HepG2 (cell line): ENCODE results near the gene TMX2. TPM values are rescaled to one million over a fixed set of nuclear protein-coding genes. Genes with fewer than 3 reads are reported as not detected.

Experiments used
- CREB1 ChIP-seq, 2 experiments: fragments of 450-650 bp in 1 of 2; IDR thresholded peaks; 2 replicates each; pipeline ENCODE4 v1.6.1; 2016 to 2017; ENCODE audit warnings: control low read depth in 1 of 2, mild to moderate bottlenecking in 1 of 2, missing compliant biosample characterization in 1 of 2, missing genetic modification characterization in 1 of 2
- FOXO1 ChIP-seq: sonication (generic); formaldehyde crosslinking; IDR thresholded peaks from 2 replicates; pipeline ENCODE4 v1.4.0; 2020; ENCODE audit warnings: missing genetic modification reagents
- HOXA7 ChIP-seq: sonication (generic); formaldehyde crosslinking; IDR thresholded peaks from 2 replicates; pipeline ENCODE4 v1.8.1; 2022; ENCODE audit warnings: mild to moderate bottlenecking, missing genetic modification reagents, moderate library complexity
- KLF13 ChIP-seq: sonication (generic); formaldehyde crosslinking; IDR thresholded peaks from 2 replicates; pipeline ENCODE4 v1.4.0; 2020; ENCODE audit warnings: mild to moderate bottlenecking, missing genetic modification reagents
- KLF6 ChIP-seq: IDR thresholded peaks from 2 replicates; pipeline ENCODE4 v1.8.0; 2016; ENCODE audit warnings: missing biosample characterization, missing genetic modification reagents
- NCOA2 ChIP-seq: sonication (generic); formaldehyde crosslinking; IDR thresholded peaks from 2 replicates; pipeline ENCODE4 v1.8.0; 2022; ENCODE audit warnings: inconsistent platforms
- PHF8 ChIP-seq: sonication (generic); formaldehyde crosslinking; IDR thresholded peaks from 2 replicates; pipeline ENCODE4 v1.5.0; 2020; ENCODE audit warnings: missing genetic modification reagents
- SAP130 ChIP-seq: IDR thresholded peaks from 2 replicates; pipeline ENCODE4 v1.6.1; 2016; ENCODE audit warnings: low read depth
- SP5 ChIP-seq: IDR thresholded peaks from 2 replicates; pipeline ENCODE4 v1.6.1; 2016; ENCODE audit warnings: low read depth, borderline replicate concordance
- SRSF1 ChIP-seq: fragments of 200-400 bp; formaldehyde crosslinking; optimal IDR thresholded peaks from 2 replicates; pipeline ENCODE3; 2017; ENCODE audit warnings: mild to moderate bottlenecking, low read depth, low read length, moderate library complexity
- TCF7 ChIP-seq: sonication (generic); IDR thresholded peaks from 2 replicates; pipeline ENCODE4 v1.6.1; 2016; ENCODE audit warnings: antibody characterized with exemption, low read depth
- ZNF10 ChIP-seq: sonication (generic); formaldehyde crosslinking; IDR thresholded peaks from 2 replicates; pipeline ENCODE4 v1.4.0; 2020; ENCODE audit warnings: mild to moderate bottlenecking, low read depth, missing genetic modification reagents, borderline replicate concordance
- ZNF205 ChIP-seq: IDR thresholded peaks from 2 replicates; pipeline ENCODE4 v1.6.1; 2018; ENCODE audit warnings: missing biosample characterization, missing genetic modification reagents
- ZNF317 ChIP-seq: sonication (generic); formaldehyde crosslinking; IDR thresholded peaks from 2 replicates; pipeline ENCODE4 v1.5.0; 2020; ENCODE audit warnings: mild to moderate bottlenecking, missing genetic modification reagents
- ZNF331 ChIP-seq: sonication (generic); formaldehyde crosslinking; IDR thresholded peaks from 2 replicates; pipeline ENCODE4 v1.4.0; 2020; ENCODE audit warnings: missing genetic modification reagents
- ZNF34 ChIP-seq: sonication (generic); formaldehyde crosslinking; IDR thresholded peaks from 2 replicates; pipeline ENCODE4 v1.4.0; 2020; ENCODE audit warnings: mild to moderate bottlenecking, missing genetic modification reagents, borderline replicate concordance
- ZNF720 ChIP-seq: sonication (generic); formaldehyde crosslinking; IDR thresholded peaks from 2 replicates; pipeline ENCODE4 v1.4.0; 2020; ENCODE audit warnings: missing genetic modification reagents
- ZNF724P ChIP-seq: sonication (generic); formaldehyde crosslinking; IDR thresholded peaks from 2 replicates; pipeline ENCODE4 v1.8.0; 2022; ENCODE audit warnings: missing genetic modification reagents, borderline replicate concordance
- ZNF816 ChIP-seq: sonication (generic); formaldehyde crosslinking; IDR thresholded peaks from 2 replicates; pipeline ENCODE4 v1.8.0; 2022; ENCODE audit warnings: missing genetic modification reagents, mild to moderate bottlenecking, borderline replicate concordance
- polyA plus RNA-seq, 8 experiments: library from polyadenylated mRNA; depleted of rRNA in 3 of 8; stranded (reverse) in 7 of 8; unstranded in 1 of 8; fragments of >200 nt; fragmentation: Illumina TruSeq in 4 of 8; extraction: Trizol in 4 of 8; gene quantifications; 2 replicates each; pipeline versions ENCODE4 v1.2.1 to v1.2.3, GENCODE V29; 2011 to 2016; ENCODE audit warnings: low read depth in 4 of 8, missing spikeins in 1 of 8, mixed read lengths in 1 of 8; ENCODE audit not compliant: insufficient read depth in 1 of 8
- total RNA-seq, 5 experiments: library from RNA; depleted of rRNA; stranded (reverse); fragments of >200 nt; fragmentation: Illumina TruSeq; extraction: Trizol; gene quantifications; 2 replicates each; pipeline ENCODE4 v1.2.3, GENCODE V29; 2016; ENCODE audit warnings: low read depth in 1 of 5
- TF ChIP-seq, protein P1 (sequence below): sonication (generic); formaldehyde crosslinking; IDR thresholded peaks from 2 replicates; pipeline ENCODE4 v1.8.0; 2023; ENCODE audit warnings: mild to moderate bottlenecking, missing genetic modification reagents
- TF ChIP-seq, protein P2 (sequence below): sonication (generic); formaldehyde crosslinking; IDR thresholded peaks from 2 replicates; pipeline ENCODE4 v1.4.0; 2020; ENCODE audit warnings: mild to moderate bottlenecking, missing genetic modification reagents
- TF ChIP-seq, protein P3 (sequence below): conservative IDR thresholded peaks from 2 replicates; pipeline ENCODE4 v1.6.1; 2018; ENCODE audit warnings: missing genetic modification reagents
- TF ChIP-seq, protein P4 (sequence below): IDR thresholded peaks from 2 replicates; pipeline ENCODE4 v1.6.1; 2016; ENCODE audit warnings: mild to moderate bottlenecking, missing biosample characterization, missing genetic modification reagents
- TF ChIP-seq, protein P5 (sequence below): IDR thresholded peaks from 2 replicates; pipeline ENCODE4 v1.6.1; 2016
- TF ChIP-seq, protein P6 (sequence below): sonication (generic); formaldehyde crosslinking; conservative IDR thresholded peaks from 2 replicates; pipeline ENCODE4 v1.4.0; 2020; ENCODE audit warnings: missing genetic modification reagents

TMX2 gene
- total and polyA plus RNA-seq, 2 of the 13 experiments (the other 11 are each of a cell fraction or from before 2014, with no cell fraction given): 84.5 to 129 TPM

DNA sequence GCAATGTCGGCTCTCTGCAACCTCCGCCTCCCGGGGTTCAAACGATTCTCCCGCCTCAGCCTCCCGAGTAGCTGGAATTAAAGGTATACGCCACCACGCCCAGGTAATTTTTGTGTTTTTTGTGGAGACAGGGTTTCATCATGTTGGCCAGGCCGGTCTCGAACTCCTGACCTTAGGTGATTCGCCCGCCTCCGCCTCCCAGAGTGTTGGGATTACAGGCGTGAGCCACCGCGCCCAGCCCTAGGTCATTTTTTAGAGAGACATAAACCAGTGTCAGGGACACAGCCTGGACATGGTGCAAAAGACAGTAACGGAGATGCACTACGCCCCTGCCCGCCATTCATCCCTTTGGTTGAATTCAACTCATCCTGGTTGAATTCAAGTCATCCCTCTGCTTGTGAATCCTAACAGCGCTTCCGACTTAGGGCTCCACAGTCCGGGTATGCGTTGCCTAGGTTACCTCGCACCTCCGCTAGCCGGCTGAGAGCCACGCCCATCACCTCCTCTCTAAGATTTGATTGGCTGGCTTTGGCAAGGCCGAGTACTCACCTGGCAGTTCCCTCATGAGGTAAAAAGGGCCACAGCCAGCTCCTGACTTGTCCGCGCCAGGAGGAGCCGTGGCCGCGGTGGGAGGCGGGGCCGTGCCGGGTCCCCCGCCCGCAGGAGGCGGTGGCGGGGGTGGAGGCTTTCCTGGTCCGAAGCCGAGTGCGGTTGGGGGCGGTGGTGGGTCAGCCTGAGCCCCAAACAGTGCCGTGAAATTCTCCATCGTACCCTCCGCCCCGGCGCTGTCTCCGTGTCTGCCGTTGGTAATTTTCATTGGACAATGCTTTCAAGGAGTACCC, 758 bp upstream of the TMX2 start, which contains the start of gene MED19 (continued):
- TF ChIP-seq ZNF317 (CRISPR knock-in tag) (0 out of 2 replicates have a peak, but pooled peaks have one; percentile 19), PHF8 (CRISPR knock-in tag) (peak; percentile 67), SP5 (CRISPR knock-in tag) (peak; percentile 37; the same call in 1 of the 2 replicates), SAP130 (CRISPR knock-in tag) (peak; percentile 82), NCOA2 (CRISPR knock-in tag) (no peak), TCF7 (no peak), CREB1 (IDR thresholded peaks at IDR 0.05) (no peak), CREB1 (CRISPR knock-in tag; IDR thresholded peaks at IDR 0.05) (no peak), HOXA7 (CRISPR knock-in tag) (no peak), ZNF331 (peak; percentile 15; the same call in 1 of the 2 replicates), ZNF205 (peak; percentile 19; the same call in 1 of the 2 replicates), ZNF10 (CRISPR knock-in tag) (no peak), ZNF34 (no peak), KLF6 (CRISPR knock-in tag) (peak; percentile 39; the same call in 1 of the 2 replicates), ZNF724P (CRISPR knock-in tag) (0 out of 2 replicates have a peak, but pooled peaks have one; percentile 37), ZNF816 (CRISPR knock-in tag) (0 out of 2 replicates have a peak, but pooled peaks have one; percentile 25), ZNF720 (CRISPR knock-in tag) (no peak), KLF13 (no peak), SRSF1 (peak; percentile 17), FOXO1 (CRISPR knock-in tag) (no peak)
- TF ChIP-seq, protein P1, sequence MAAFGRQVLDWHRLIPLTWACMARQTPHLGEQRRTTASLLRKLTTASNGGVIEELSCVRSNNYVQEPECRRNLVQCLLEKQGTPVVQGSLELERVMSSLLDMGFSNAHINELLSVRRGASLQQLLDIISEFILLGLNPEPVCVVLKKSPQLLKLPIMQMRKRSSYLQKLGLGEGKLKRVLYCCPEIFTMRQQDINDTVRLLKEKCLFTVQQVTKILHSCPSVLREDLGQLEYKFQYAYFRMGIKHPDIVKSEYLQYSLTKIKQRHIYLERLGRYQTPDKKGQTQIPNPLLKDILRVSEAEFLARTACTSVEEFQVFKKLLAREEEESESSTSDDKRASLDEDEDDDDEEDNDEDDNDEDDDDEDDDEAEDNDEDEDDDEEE (CRISPR knock-in tag): no peak
- TF ChIP-seq, protein P2, sequence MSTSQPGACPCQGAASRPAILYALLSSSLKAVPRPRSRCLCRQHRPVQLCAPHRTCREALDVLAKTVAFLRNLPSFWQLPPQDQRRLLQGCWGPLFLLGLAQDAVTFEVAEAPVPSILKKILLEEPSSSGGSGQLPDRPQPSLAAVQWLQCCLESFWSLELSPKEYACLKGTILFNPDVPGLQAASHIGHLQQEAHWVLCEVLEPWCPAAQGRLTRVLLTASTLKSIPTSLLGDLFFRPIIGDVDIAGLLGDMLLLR: 0 out of 2 replicates have a peak, but pooled peaks have one; percentile 30
- TF ChIP-seq, protein P3, sequence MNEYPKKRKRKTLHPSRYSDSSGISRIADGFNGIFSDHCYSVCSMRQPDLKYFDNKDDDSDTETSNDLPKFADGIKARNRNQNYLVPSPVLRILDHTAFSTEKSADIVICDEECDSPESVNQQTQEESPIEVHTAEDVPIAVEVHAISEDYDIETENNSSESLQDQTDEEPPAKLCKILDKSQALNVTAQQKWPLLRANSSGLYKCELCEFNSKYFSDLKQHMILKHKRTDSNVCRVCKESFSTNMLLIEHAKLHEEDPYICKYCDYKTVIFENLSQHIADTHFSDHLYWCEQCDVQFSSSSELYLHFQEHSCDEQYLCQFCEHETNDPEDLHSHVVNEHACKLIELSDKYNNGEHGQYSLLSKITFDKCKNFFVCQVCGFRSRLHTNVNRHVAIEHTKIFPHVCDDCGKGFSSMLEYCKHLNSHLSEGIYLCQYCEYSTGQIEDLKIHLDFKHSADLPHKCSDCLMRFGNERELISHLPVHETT (CRISPR knock-in tag): no peak
- TF ChIP-seq, protein P4, sequence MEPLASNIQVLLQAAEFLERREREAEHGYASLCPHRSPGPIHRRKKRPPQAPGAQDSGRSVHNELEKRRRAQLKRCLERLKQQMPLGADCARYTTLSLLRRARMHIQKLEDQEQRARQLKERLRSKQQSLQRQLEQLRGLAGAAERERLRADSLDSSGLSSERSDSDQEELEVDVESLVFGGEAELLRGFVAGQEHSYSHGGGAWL (CRISPR knock-in tag): peak; percentile 31; the same call in 1 of the 2 replicates
- TF ChIP-seq, protein P5, sequence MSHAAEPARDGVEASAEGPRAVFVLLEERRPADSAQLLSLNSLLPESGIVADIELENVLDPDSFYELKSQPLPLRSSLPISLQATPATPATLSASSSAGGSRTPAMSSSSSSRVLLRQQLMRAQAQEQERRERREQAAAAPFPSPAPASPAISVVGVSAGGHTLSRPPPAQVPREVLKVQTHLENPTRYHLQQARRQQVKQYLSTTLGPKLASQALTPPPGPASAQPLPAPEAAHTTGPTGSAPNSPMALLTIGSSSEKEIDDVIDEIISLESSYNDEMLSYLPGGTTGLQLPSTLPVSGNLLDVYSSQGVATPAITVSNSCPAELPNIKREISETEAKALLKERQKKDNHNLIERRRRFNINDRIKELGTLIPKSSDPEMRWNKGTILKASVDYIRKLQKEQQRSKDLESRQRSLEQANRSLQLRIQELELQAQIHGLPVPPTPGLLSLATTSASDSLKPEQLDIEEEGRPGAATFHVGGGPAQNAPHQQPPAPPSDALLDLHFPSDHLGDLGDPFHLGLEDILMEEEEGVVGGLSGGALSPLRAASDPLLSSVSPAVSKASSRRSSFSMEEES: peak; percentile 13; the same call in 1 of the 2 replicates
- TF ChIP-seq, protein P6, sequence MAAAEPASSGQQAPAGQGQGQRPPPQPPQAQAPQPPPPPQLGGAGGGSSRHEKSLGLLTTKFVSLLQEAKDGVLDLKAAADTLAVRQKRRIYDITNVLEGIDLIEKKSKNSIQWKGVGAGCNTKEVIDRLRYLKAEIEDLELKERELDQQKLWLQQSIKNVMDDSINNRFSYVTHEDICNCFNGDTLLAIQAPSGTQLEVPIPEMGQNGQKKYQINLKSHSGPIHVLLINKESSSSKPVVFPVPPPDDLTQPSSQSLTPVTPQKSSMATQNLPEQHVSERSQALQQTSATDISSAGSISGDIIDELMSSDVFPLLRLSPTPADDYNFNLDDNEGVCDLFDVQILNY (CRISPR knock-in tag): peak; percentile 34; the same call in 1 of the 2 replicates
